Endothelial cell of umbilical vein (primary cell): ENCODE measurements around the gene TRIM2. TPM values are rescaled to one million over a fixed set of nuclear protein-coding genes. Genes with fewer than 3 reads are reported as not detected.
A peak's percentile ranks its signal among the peaks of the same experiment; 100 is the strongest.

ENCODE experiments used
- BruUV-seq: library from RNA; stranded (reverse); fragments of 400-500 nt; replicated peaks from 2 replicates; lab custom pipeline; 2021; lab: Mats Ljungman, UMichigan
- CTCF ChIA-PET: fragments of 300-600, 350-600 bp; sonication (Branson Sonifier 250); formaldehyde crosslinking; loops from one replicate; lab custom pipeline; 2021; ENCODE audit warnings: antibody characterized with exemption, inconsistent platforms; lab: Charles Lee
- POLR2A ChIA-PET: fragments of 300-600, 350-600 bp; sonication (Branson Sonifier 250); formaldehyde crosslinking; loops from one replicate; lab custom pipeline; 2021; ENCODE audit warnings: antibody characterized with exemption, inconsistent platforms; lab: Charles Lee
- DNase-seq: peaks from one replicate; pipeline ENCODE4 v3.0.0-alpha.2; 2011; ENCODE audit warnings: low read depth, low spot score
- FAIRE-seq: peaks from 2 replicates; lab custom pipeline; 2011; peaks lifted over from hg19 to GRCh38; lab: Jason Lieb, UNC
- H2AFZ ChIP-seq: 2 replicates; pipeline ENCODE4 v1.6.0; 2012; ENCODE audit warnings: low read depth, low read length, control low read depth, inconsistent platforms
- H3K27ac ChIP-seq: 2 replicates; pipeline ENCODE4 v1.5.1; 2011; ENCODE audit warnings: low read depth, mild to moderate bottlenecking, control low read depth, low read length, moderate library complexity; ENCODE audit not compliant: insufficient read depth
- H3K27me3 ChIP-seq, 2 experiments: 2 replicates each; pipeline versions ENCODE4 v1.6.0 to v1.6.1; 2011; ENCODE audit warnings: low read length in 2 of 2, mixed read lengths in 1 of 2; ENCODE audit not compliant: control insufficient read depth in 2 of 2, insufficient read depth in 2 of 2
- H3K36me3 ChIP-seq, 2 experiments: 2 replicates in 1 of 2; 3 replicates in 1 of 2; pipeline ENCODE4 v1.5.1; 2011; ENCODE audit warnings: low read length in 2 of 2, mild to moderate bottlenecking in 1 of 2, moderate library complexity in 1 of 2; ENCODE audit not compliant: control insufficient read depth in 2 of 2, insufficient read depth in 2 of 2; ENCODE audit errors: extremely low read depth in 1 of 2
- H3K4me1 ChIP-seq: 3 replicates; pipeline ENCODE4 v1.5.1; 2011; ENCODE audit warnings: mild to moderate bottlenecking, low read length; ENCODE audit not compliant: control insufficient read depth, insufficient read depth; ENCODE audit errors: extremely low read depth
- H3K4me2 ChIP-seq: 2 replicates; pipeline ENCODE4 v1.6.1; 2011; ENCODE audit warnings: low read length, control low read depth, mixed read lengths; ENCODE audit not compliant: insufficient read depth
- H3K4me3 ChIP-seq, 3 experiments: fragments of 200-600 bp in 1 of 3; sonication (generic), shearing (Covaris generic) in 1 of 3; replicated peaks in 1 of 3; 2 replicates each; pipeline ENCODE4 v1.5.1; 2011 to 2016; ENCODE audit warnings: control low read depth in 3 of 3, low read length in 3 of 3, mild to moderate bottlenecking in 2 of 3, inconsistent platforms in 1 of 3, low read depth in 1 of 3, moderate library complexity in 1 of 3; ENCODE audit not compliant: insufficient read depth in 1 of 3
- H3K79me2 ChIP-seq: 2 replicates; pipeline ENCODE4 v1.6.0; 2012; ENCODE audit warnings: low read length, inconsistent platforms; ENCODE audit not compliant: control insufficient read depth, insufficient read depth
- H3K9ac ChIP-seq: replicated peaks from 2 replicates; pipeline ENCODE3; 2011; ENCODE audit warnings: low read length, control low read depth; ENCODE audit not compliant: insufficient read depth; ENCODE audit errors: extremely low read depth
- H3K9me1 ChIP-seq: replicated peaks from 3 replicates; pipeline ENCODE4 v1.6.0; 2011; ENCODE audit warnings: mild to moderate bottlenecking, low read length; ENCODE audit not compliant: control insufficient read depth, insufficient read depth; ENCODE audit errors: extremely low read depth
- H3K9me3 ChIP-seq: replicated peaks from 2 replicates; pipeline ENCODE4 v1.5.1; 2012; ENCODE audit warnings: low read length, inconsistent platforms; ENCODE audit not compliant: control insufficient read depth, insufficient read depth
- H4K20me1 ChIP-seq: replicated peaks from 2 replicates; pipeline ENCODE3; 2011; ENCODE audit warnings: mild to moderate bottlenecking, low read length; ENCODE audit not compliant: control insufficient read depth, insufficient read depth; ENCODE audit errors: extremely low read depth
- EZH2 ChIP-seq: IDR thresholded peaks from 2 replicates; pipeline ENCODE4 v1.6.1; 2012; ENCODE audit warnings: borderline replicate concordance, low read depth, mild to moderate bottlenecking, moderate library complexity, low read length, inconsistent platforms; ENCODE audit not compliant: severe bottlenecking
- FOS ChIP-seq: IDR thresholded peaks from 2 replicates; pipeline ENCODE4 v1.6.1; 2011; ENCODE audit warnings: mild to moderate bottlenecking, low read length, moderate library complexity, borderline replicate concordance; ENCODE audit not compliant: insufficient read depth
- GATA2 ChIP-seq: IDR thresholded peaks from 2 replicates; pipeline ENCODE4 v1.7.0; 2011; ENCODE audit warnings: low read depth, mild to moderate bottlenecking, moderate library complexity, mixed read lengths, low read length; ENCODE audit not compliant: insufficient read length, insufficient read depth
- JUN ChIP-seq: IDR thresholded peaks from 2 replicates; pipeline ENCODE4 v1.6.1; 2011; ENCODE audit warnings: borderline replicate concordance, low read depth; ENCODE audit not compliant: insufficient read length, insufficient read depth
- MYC ChIP-seq: IDR thresholded peaks from one replicate; pipeline ENCODE4 v1.6.1; 2011; ENCODE audit warnings: mild to moderate bottlenecking, low read depth, low read length
- POLR2A ChIP-seq: IDR thresholded peaks from 2 replicates; pipeline ENCODE4 v1.6.1; 2012; ENCODE audit warnings: low read depth, mild to moderate bottlenecking, control low read depth, low read length
- POLR2AphosphoS5 ChIP-seq: IDR thresholded peaks from 2 replicates; pipeline ENCODE4 v1.6.1; 2012; ENCODE audit warnings: low read depth, mild to moderate bottlenecking, control low read depth, low read length, moderate library complexity; ENCODE audit not compliant: insufficient read depth
- dilution Hi-C: fragments of 300-500 bp; cut with MboI; formaldehyde crosslinking; loops from one replicate; pipeline ENCODE4 v1.15.0; 2019; ENCODE audit warnings: low sequenced_read_pairs; ENCODE audit not compliant: extremely low pct_ligation_motif_present
- intact Hi-C: fragments of 100-400 bp; cut with micrococcal nuclease; formaldehyde crosslinking; loops from one replicate; pipeline ENCODE4 v1.10.0; 2022
- polyA plus RNA-seq, 4 experiments: library from polyadenylated mRNA; depleted of rRNA in 3 of 4; stranded (reverse) in 3 of 4; unstranded in 1 of 4; fragments of >200 nt; gene quantifications; 2 replicates each; pipeline versions ENCODE4 v1.2.1 to v1.2.3, GENCODE V29; 2011 to 2012; ENCODE audit warnings: missing spikeins in 1 of 4
- total RNA-seq: library from RNA; stranded (reverse); gene quantifications from 2 replicates; pipeline ENCODE4 v1.2.3, GENCODE V29; 2021
- TF ChIP-seq, protein P1 (sequence below), 2 donors: IDR thresholded peaks; 1 replicate in 1 of 2; 2 replicates in 1 of 2; pipeline ENCODE4 v1.5.1; 2011; ENCODE audit warnings: low read length in 2 of 2, mild to moderate bottlenecking in 2 of 2, moderate library complexity in 2 of 2, control low read depth in 1 of 2, inconsistent platforms in 1 of 2, low read depth in 1 of 2; ENCODE audit not compliant: insufficient read depth in 1 of 2; ENCODE audit errors: extremely low read depth in 1 of 2
- TF ChIP-seq, protein P2 (sequence below): IDR thresholded peaks from 2 replicates; pipeline ENCODE4 v1.6.1; 2011; ENCODE audit not compliant: insufficient read depth, insufficient read length

TRIM2 gene
- total and polyA plus RNA-seq, 2 donors (not counting 3 experiments of a cell fraction or from before 2014, with no cell fraction given): 6.8 to 19.7 TPM

DNA sequence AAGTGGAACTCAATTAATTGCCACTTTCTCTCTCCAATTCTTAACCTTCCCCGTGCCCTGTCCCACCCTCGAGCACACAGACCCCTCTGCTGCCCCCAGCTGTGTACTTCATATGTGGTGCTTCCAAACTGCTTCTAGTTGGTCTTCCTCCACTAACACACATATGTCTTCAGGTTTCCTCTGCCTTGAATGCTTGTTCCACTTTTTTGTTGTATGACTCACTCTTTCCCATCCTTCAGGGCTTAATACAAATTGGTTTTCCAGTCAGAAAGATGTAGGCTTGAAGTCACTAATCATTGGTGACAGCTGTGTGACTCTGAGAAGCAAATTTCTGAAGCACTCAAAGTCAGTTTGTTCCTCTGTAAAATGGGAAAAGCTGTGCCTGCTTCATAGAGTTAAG, 30.6 kb downstream of the TRIM2 start:
- H3K79me2 ChIP-seq: no peaks in the 10 kb centered on the region
- POLR2A ChIA-PET: no interaction called here
- dilution Hi-C loops: no loop called here
- CTCF ChIA-PET: interaction anchor here (0.7 to 1.0 kb wide), 2 partner anchors 33 to 70 kb away, joined by 3 read pairs; no protein-coding TSS in a partner anchor
- no peak overlapping the region for H3K4me2 ChIP-seq
- H3K9me1 ChIP-seq: no peaks in the 10 kb centered on the region
- no peaks in the 10 kb centered on the region for H3K27me3 ChIP-seq
- peaks cover 8% of the 10 kb centered on the region for H3K4me1 ChIP-seq
- H2AFZ ChIP-seq: no peak overlapping the region
- no peak for FAIRE-seq
- no peaks in the 10 kb centered on the region for H3K36me3 ChIP-seq
- intact Hi-C loops: no loop called here
- H3K27ac ChIP-seq: no peak overlapping the region
- H3K9me3 ChIP-seq: no peaks in the 10 kb centered on the region
- no TSS peak for BruUV-seq
- DNase-seq: peak; percentile 44
- TF ChIP-seq JUN (no peak), EZH2 (no peak), GATA2 (no peak), MYC (no peak), POLR2A (no peak), POLR2AphosphoS5 (no peak), FOS (no peak)
- TF ChIP-seq, protein P1, sequence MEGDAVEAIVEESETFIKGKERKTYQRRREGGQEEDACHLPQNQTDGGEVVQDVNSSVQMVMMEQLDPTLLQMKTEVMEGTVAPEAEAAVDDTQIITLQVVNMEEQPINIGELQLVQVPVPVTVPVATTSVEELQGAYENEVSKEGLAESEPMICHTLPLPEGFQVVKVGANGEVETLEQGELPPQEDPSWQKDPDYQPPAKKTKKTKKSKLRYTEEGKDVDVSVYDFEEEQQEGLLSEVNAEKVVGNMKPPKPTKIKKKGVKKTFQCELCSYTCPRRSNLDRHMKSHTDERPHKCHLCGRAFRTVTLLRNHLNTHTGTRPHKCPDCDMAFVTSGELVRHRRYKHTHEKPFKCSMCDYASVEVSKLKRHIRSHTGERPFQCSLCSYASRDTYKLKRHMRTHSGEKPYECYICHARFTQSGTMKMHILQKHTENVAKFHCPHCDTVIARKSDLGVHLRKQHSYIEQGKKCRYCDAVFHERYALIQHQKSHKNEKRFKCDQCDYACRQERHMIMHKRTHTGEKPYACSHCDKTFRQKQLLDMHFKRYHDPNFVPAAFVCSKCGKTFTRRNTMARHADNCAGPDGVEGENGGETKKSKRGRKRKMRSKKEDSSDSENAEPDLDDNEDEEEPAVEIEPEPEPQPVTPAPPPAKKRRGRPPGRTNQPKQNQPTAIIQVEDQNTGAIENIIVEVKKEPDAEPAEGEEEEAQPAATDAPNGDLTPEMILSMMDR (IDR thresholded peaks at IDR 0.05; ENCODE audit: extremely low read depth in 1 of 2, insufficient read depth in 1 of 2, low read depth in 1 of 2, low read length in 2 of 2): no peak
- TF ChIP-seq, protein P2, sequence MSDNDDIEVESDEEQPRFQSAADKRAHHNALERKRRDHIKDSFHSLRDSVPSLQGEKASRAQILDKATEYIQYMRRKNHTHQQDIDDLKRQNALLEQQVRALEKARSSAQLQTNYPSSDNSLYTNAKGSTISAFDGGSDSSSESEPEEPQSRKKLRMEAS: no peak
- H3K9ac ChIP-seq: no peak overlapping the region
- no peak overlapping the region for H3K4me3 ChIP-seq
- H4K20me1 ChIP-seq: no peaks in the 10 kb centered on the region
